Measurements from ENCODE around the gene TFF3.

DNA sequence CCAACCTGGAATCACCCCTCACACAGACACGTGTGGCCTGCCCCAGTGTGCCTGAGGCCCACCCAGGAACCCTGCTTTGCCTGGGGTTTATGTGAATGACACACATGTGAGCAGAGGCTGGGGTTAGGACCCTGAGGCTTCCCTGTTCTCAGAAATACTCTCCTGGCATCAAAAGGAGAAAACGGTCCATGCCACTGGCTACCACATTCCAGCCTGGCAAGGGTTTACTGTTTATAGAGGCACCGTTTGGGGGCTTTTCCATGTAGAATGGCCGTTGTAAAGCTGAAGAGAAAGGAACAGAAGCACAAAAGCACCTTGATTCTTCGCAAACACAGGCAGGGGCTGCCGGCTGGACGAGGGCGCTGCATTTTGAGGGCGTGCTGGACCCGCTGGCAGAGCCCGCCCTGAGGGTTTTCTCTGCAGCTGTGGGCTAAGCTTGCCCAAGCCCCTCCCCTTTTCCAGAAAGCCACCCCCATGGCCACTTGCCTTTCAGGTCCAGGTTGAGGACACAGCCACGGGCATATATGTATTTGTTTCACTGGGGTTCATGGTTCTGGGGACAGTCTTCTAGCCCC lies 13.0 kb downstream of the TFF3 start:
- no peak for TF ChIP-seq HDAC1 (CRISPR knock-in tag; IDR thresholded peaks at IDR 0.05)
- TF ChIP-seq MEIS2 (CRISPR knock-in tag; IDR thresholded peaks at IDR 0.05), result no peak
- no peak for TF ChIP-seq FOXA1 (IDR thresholded peaks at IDR 0.05)
- no peak for TF ChIP-seq FOXA1 (CRISPR knock-in tag; IDR thresholded peaks at IDR 0.05)
- TF ChIP-seq, protein P1, sequence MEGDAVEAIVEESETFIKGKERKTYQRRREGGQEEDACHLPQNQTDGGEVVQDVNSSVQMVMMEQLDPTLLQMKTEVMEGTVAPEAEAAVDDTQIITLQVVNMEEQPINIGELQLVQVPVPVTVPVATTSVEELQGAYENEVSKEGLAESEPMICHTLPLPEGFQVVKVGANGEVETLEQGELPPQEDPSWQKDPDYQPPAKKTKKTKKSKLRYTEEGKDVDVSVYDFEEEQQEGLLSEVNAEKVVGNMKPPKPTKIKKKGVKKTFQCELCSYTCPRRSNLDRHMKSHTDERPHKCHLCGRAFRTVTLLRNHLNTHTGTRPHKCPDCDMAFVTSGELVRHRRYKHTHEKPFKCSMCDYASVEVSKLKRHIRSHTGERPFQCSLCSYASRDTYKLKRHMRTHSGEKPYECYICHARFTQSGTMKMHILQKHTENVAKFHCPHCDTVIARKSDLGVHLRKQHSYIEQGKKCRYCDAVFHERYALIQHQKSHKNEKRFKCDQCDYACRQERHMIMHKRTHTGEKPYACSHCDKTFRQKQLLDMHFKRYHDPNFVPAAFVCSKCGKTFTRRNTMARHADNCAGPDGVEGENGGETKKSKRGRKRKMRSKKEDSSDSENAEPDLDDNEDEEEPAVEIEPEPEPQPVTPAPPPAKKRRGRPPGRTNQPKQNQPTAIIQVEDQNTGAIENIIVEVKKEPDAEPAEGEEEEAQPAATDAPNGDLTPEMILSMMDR (CRISPR knock-in tag; IDR thresholded peaks at IDR 0.05), result no peak
